ENCODE results near the gene KRTAP19-8.

KRTAP19-8 gene

GRCh38 chr21:31038376-31038775, at the start of gene KRTAP19-8:
Gene KRTAP19-8 (minus strand): TSS chr21:31038476. CDS start chr21:31038443, 33 bp downstream.
- Histone ChIP-seq H3K9me3 (replicated peaks in 1 of 11) (0 out of 22 replicates have a peak, but pooled peaks cover 0 to 4% (median 0%) of the 10 kb centered on the region in 11 experiments), H3K4me3 (no peak within 1 kb of the TSS), H3K27me3 (no peaks in the 10 kb centered on the region), H4K20me1 (no peaks in the 10 kb centered on the region), H3K27ac (no peak within 1 kb of the TSS), H3K4me1 (no peaks in the 10 kb centered on the region), H3K9ac (no peak within 1 kb of the TSS), H3K36me3 (no peaks in the 10 kb centered on the region), H3K4me2 (no peak within 1 kb of the TSS)
- no peak for TF ChIP-seq Cebpa-rat (IDR thresholded peaks at IDR 0.05)

GRCh38 chr21:31087639-31088473, 49.6 kb upstream of the KRTAP19-8 start:
- Histone ChIP-seq H3K9ac (no peak overlapping the region), H3K4me2 (no peak overlapping the region), H3K4me3 (no peak overlapping the region), H3K4me1 (peaks cover 0 to 8% (median 3%) of the 10 kb centered on the region in 10 experiments; a peak in 4 of 20 replicates), H3K9me3 (replicated peaks in 1 of 11) (peaks cover 5 to 20% (median 11%) of the 10 kb centered on the region in 11 experiments; a peak in 21 of 22 replicates), H3K27me3 (no peaks in the 10 kb centered on the region), H4K20me1 (no peaks in the 10 kb centered on the region), H3K27ac (no peak overlapping the region), H3K36me3 (no peaks in the 10 kb centered on the region)
- TF ChIP-seq Cebpa-rat (IDR thresholded peaks at IDR 0.05), result no peak

- no peak for TF ChIP-seq Cebpa-rat (IDR thresholded peaks at IDR 0.05)
- H4K20me1 ChIP-seq, result no peaks in the 10 kb centered on the region
- H3K27me3 ChIP-seq, result no peaks in the 10 kb centered on the region
- no peaks in the 10 kb centered on the region for H3K36me3 ChIP-seq
- peaks cover 5 to 19% (median 11%) of the 10 kb centered on the region in 11 experiments; a peak in 21 of 22 replicates for H3K9me3 ChIP-seq (replicated peaks in 1 of 11)
- no peak overlapping the region for H3K27ac ChIP-seq
- no peak overlapping the region for H3K4me2 ChIP-seq
- H3K4me1 ChIP-seq, result peaks cover 0 to 8% (median 3%) of the 10 kb centered on the region in 10 experiments; a peak in 4 of 20 replicates
- H3K4me3 ChIP-seq, result no peak overlapping the region
- no peak overlapping the region for H3K9ac ChIP-seq
These were observed 46.4 kb upstream of the KRTAP19-8 start for GRCh38 chr21:31084689-31085088.

GRCh38 chr21:31078796-31079195, 40.5 kb upstream of the KRTAP19-8 start:
- H3K4me1 ChIP-seq, result 0 out of 20 replicates have a peak, but pooled peaks cover 0 to 3% (median 0%) of the 10 kb centered on the region in 10 experiments
- TF ChIP-seq Cebpa-rat (IDR thresholded peaks at IDR 0.05), result no peak
- no peak overlapping the region for H3K4me3 ChIP-seq
- no peaks in the 10 kb centered on the region for H3K36me3 ChIP-seq
- peaks cover 0 to 9% (median 0%) of the 10 kb centered on the region in 11 experiments; a peak in 1 of 22 replicates for H3K9me3 ChIP-seq (replicated peaks in 1 of 11)
- no peak overlapping the region for H3K27ac ChIP-seq
- no peak overlapping the region for H3K9ac ChIP-seq
- no peaks in the 10 kb centered on the region for H3K27me3 ChIP-seq
- no peaks in the 10 kb centered on the region for H4K20me1 ChIP-seq
- H3K4me2 ChIP-seq, result no peak overlapping the region

- no peak for TF ChIP-seq Cebpa-rat (IDR thresholded peaks at IDR 0.05)
- Histone ChIP-seq H3K4me2 (no peak overlapping the region), H3K9ac (no peak overlapping the region), H4K20me1 (no peaks in the 10 kb centered on the region), H3K27me3 (no peaks in the 10 kb centered on the region), H3K36me3 (no peaks in the 10 kb centered on the region), H3K9me3 (replicated peaks in 1 of 11) (peaks cover 0 to 8% (median 0%) of the 10 kb centered on the region in 11 experiments; a peak in 1 of 22 replicates), H3K4me3 (no peak overlapping the region), H3K27ac (no peak overlapping the region), H3K4me1 (0 out of 20 replicates have a peak, but pooled peaks cover 0 to 3% (median 0%) of the 10 kb centered on the region in 10 experiments)
These were observed 39.9 kb upstream of the KRTAP19-8 start for GRCh38 chr21:31078216-31078615.

GRCh38 chr21:31075848-31076247, 37.6 kb upstream of the KRTAP19-8 start:
- H3K4me1 ChIP-seq, result 0 out of 20 replicates have a peak, but pooled peaks cover 0 to 3% (median 0%) of the 10 kb centered on the region in 10 experiments
- no peak overlapping the region for H3K9ac ChIP-seq
- H3K4me2 ChIP-seq, result no peak overlapping the region
- 0 out of 22 replicates have a peak, but pooled peaks cover 0 to 3% (median 0%) of the 10 kb centered on the region in 11 experiments for H3K9me3 ChIP-seq (replicated peaks in 1 of 11)
- no peaks in the 10 kb centered on the region for H4K20me1 ChIP-seq
- no peaks in the 10 kb centered on the region for H3K27me3 ChIP-seq
- H3K36me3 ChIP-seq, result no peaks in the 10 kb centered on the region
- H3K4me3 ChIP-seq, result no peak overlapping the region
- TF ChIP-seq Cebpa-rat (IDR thresholded peaks at IDR 0.05), result peak in 10 of 11 experiments; percentile 43 to 97 (median 70); a peak in 15 of 22 replicates
- no peak overlapping the region for H3K27ac ChIP-seq

- Histone ChIP-seq H3K4me2 (no peak overlapping the region), H4K20me1 (no peaks in the 10 kb centered on the region), H3K4me3 (no peak overlapping the region), H3K27me3 (no peaks in the 10 kb centered on the region), H3K27ac (no peak overlapping the region), H3K4me1 (0 out of 20 replicates have a peak, but pooled peaks cover 0 to 3% (median 0%) of the 10 kb centered on the region in 10 experiments), H3K36me3 (no peaks in the 10 kb centered on the region), H3K9me3 (replicated peaks in 1 of 11) (no peaks in the 10 kb centered on the region), H3K9ac (no peak overlapping the region)
- no peak for TF ChIP-seq Cebpa-rat (IDR thresholded peaks at IDR 0.05)
These were observed 34.3 kb upstream of the KRTAP19-8 start for GRCh38 chr21:31072533-31072932.

- H4K20me1 ChIP-seq, result no peaks in the 10 kb centered on the region
- no peak for TF ChIP-seq Cebpa-rat (IDR thresholded peaks at IDR 0.05)
- no peak overlapping the region for H3K4me3 ChIP-seq
- H3K9ac ChIP-seq, result no peak overlapping the region
- no peaks in the 10 kb centered on the region for H3K9me3 ChIP-seq (replicated peaks in 1 of 11)
- no peak overlapping the region for H3K4me2 ChIP-seq
- H3K27ac ChIP-seq, result no peak overlapping the region
- H3K36me3 ChIP-seq, result no peaks in the 10 kb centered on the region
- H3K27me3 ChIP-seq, result no peaks in the 10 kb centered on the region
- no peaks in the 10 kb centered on the region for H3K4me1 ChIP-seq
These were observed 26.5 kb upstream of the KRTAP19-8 start for GRCh38 chr21:31064803-31065202.

GRCh38 chr21:31052489-31053142, 14.3 kb upstream of the KRTAP19-8 start:
- Histone ChIP-seq H4K20me1 (no peaks in the 10 kb centered on the region), H3K27me3 (no peaks in the 10 kb centered on the region), H3K27ac (no peak overlapping the region), H3K36me3 (no peaks in the 10 kb centered on the region), H3K9me3 (replicated peaks in 1 of 11) (peaks cover 0 to 8% (median 2%) of the 10 kb centered on the region in 11 experiments; a peak in 4 of 22 replicates), H3K4me2 (no peak overlapping the region), H3K9ac (no peak overlapping the region), H3K4me1 (no peaks in the 10 kb centered on the region), H3K4me3 (no peak overlapping the region)
- TF ChIP-seq Cebpa-rat (IDR thresholded peaks at IDR 0.05), result no peak

All from BLaER1 treated with 17β-estradiol and CSF1 and Interleukin-3, amounts not matched to agents 10 nM and 100 nM (cell line).